H1 (cell line): Measurements from ENCODE around the gene JMJD8. TPM values are rescaled to one million over a fixed set of nuclear protein-coding genes. Genes with fewer than 3 reads are reported as not detected.
A peak's percentile ranks its signal among the peaks of the same experiment; 100 is the strongest.

Experiments
- CEBPB ChIP-seq: IDR thresholded peaks from 2 replicates; pipeline ENCODE4 v1.6.1; 2012; ENCODE audit warnings: low read depth, low read length
- CTBP2 ChIP-seq: IDR thresholded peaks from 2 replicates; pipeline ENCODE4 v1.7.0; 2011; ENCODE audit warnings: borderline replicate concordance, mild to moderate bottlenecking, moderate library complexity, mixed read lengths, low read length; ENCODE audit not compliant: insufficient read depth, insufficient read length
- EGR1 ChIP-seq: IDR thresholded peaks from 2 replicates; pipeline ENCODE4 v1.6.1; 2011; ENCODE audit warnings: low read depth, low read length, borderline replicate concordance
- EZH2 ChIP-seq: fragments of 200-600 bp; sonication (generic); IDR thresholded peaks from 2 replicates; pipeline ENCODE4 v1.7.1; 2012; ENCODE audit warnings: low read depth, mild to moderate bottlenecking, moderate library complexity, low read length, inconsistent platforms; ENCODE audit not compliant: severe bottlenecking
- KDM5A ChIP-seq: fragments of 200-600 bp; IDR thresholded peaks from 2 replicates; pipeline ENCODE4 v1.7.1; 2012; ENCODE audit warnings: mild to moderate bottlenecking, low read length, inconsistent platforms, mixed read lengths
- RAD21 ChIP-seq, 2 experiments: IDR thresholded peaks in 1 of 2; conservative IDR thresholded peaks in 1 of 2; 2 replicates each; pipeline ENCODE4 v1.6.1; 2011; ENCODE audit warnings: low read depth in 2 of 2, low read length in 2 of 2, improper control_type of control experiment in 1 of 2, inconsistent platforms in 1 of 2, mild to moderate bottlenecking in 1 of 2, moderate library complexity in 1 of 2
- SP4 ChIP-seq: IDR thresholded peaks from 2 replicates; pipeline ENCODE4 v1.6.1; 2012; ENCODE audit warnings: low read length, inconsistent platforms
- TAF1 ChIP-seq: IDR thresholded peaks from 2 replicates; pipeline ENCODE4 v1.6.1; 2011; ENCODE audit warnings: mild to moderate bottlenecking, low read depth, low read length
- TCF12 ChIP-seq: IDR thresholded peaks from 2 replicates; pipeline ENCODE4 v1.6.1; 2011; ENCODE audit warnings: low read depth, mild to moderate bottlenecking, low read length
- polyA plus RNA-seq, 7 experiments: library from polyadenylated mRNA; depleted of rRNA in 3 of 7; stranded (reverse) in 5 of 7; unstranded in 2 of 7; fragments of >200 nt in 5 of 7; fragments of 200-250 nt in 2 of 7; gene quantifications; 1 replicate in 5 of 7; 2 replicates in 1 of 7; 4 replicates in 1 of 7; pipeline versions ENCODE4 v1.2.1 to v1.2.3, GENCODE V29; 2011 to 2013; ENCODE audit warnings: missing spikeins in 2 of 7, mixed read lengths in 2 of 7
- total RNA-seq: library from RNA; stranded (reverse); fragmentation: NEBNext Ultra II Directional; extraction: Animal tissue kit (Norgen Biotek cat#: 25700); gene quantifications from 2 replicates; pipeline ENCODE4 v1.2.1, GENCODE V29; 2021
- TF ChIP-seq, protein P1 (sequence below): fragments of 300-600 bp; sonication (generic); IDR thresholded peaks from 2 replicates; pipeline ENCODE4 v1.7.1; 2012; ENCODE audit warnings: low read length, moderate library complexity, mild to moderate bottlenecking, inconsistent platforms; ENCODE audit not compliant: insufficient replicate concordance

The JMJD8 gene
- total and polyA plus RNA-seq, 2 of the 8 experiments (the other 6 are each of a cell fraction or from before 2014, with no cell fraction given), result 46.4 to 87.4 TPM

DNA sequence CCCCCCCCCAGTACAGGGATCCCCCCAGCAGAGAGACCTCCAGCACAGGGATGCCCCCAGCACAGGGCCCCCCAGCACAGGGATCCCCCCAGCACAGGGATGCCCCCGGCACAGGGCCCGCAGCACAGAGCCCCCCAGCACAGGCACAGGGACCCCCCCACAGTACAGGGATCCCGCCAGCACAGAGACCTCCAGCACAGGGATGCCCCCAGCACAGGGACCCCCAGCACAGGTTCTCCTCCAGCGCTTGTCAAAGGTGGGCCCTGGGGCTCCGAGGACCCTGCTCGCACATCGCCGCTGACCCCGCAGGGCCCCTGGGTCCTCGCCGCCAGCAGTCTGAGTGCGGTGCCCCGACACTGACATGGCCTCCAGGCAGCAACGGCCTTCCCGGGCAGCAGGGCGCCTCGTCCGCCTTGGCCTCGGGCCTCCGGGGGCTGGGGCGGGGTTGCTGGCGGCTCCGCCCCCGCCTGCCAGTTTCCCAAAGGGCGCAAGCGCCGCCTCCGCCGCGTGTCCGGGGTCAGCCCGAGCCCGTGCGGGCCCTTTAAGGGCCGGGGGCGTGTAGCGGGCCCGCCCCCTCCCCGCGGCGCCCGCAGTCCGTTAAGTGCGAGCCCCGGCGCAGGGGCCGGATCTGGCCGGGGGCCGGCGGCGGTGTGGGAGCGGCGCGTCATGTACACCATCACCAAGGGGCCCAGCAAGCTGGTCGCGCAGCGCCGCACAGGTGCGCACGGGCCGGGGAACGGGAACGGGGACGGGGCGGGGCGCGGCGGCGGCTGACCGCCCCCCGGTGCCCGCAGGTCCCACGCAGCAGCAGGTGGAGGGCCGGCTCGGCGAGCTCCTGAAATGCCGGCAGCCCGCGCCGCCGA is 42.6 kb downstream of the JMJD8 start, which contains the start of gene MCRIP2 (continued):
- TF ChIP-seq, protein P1, sequence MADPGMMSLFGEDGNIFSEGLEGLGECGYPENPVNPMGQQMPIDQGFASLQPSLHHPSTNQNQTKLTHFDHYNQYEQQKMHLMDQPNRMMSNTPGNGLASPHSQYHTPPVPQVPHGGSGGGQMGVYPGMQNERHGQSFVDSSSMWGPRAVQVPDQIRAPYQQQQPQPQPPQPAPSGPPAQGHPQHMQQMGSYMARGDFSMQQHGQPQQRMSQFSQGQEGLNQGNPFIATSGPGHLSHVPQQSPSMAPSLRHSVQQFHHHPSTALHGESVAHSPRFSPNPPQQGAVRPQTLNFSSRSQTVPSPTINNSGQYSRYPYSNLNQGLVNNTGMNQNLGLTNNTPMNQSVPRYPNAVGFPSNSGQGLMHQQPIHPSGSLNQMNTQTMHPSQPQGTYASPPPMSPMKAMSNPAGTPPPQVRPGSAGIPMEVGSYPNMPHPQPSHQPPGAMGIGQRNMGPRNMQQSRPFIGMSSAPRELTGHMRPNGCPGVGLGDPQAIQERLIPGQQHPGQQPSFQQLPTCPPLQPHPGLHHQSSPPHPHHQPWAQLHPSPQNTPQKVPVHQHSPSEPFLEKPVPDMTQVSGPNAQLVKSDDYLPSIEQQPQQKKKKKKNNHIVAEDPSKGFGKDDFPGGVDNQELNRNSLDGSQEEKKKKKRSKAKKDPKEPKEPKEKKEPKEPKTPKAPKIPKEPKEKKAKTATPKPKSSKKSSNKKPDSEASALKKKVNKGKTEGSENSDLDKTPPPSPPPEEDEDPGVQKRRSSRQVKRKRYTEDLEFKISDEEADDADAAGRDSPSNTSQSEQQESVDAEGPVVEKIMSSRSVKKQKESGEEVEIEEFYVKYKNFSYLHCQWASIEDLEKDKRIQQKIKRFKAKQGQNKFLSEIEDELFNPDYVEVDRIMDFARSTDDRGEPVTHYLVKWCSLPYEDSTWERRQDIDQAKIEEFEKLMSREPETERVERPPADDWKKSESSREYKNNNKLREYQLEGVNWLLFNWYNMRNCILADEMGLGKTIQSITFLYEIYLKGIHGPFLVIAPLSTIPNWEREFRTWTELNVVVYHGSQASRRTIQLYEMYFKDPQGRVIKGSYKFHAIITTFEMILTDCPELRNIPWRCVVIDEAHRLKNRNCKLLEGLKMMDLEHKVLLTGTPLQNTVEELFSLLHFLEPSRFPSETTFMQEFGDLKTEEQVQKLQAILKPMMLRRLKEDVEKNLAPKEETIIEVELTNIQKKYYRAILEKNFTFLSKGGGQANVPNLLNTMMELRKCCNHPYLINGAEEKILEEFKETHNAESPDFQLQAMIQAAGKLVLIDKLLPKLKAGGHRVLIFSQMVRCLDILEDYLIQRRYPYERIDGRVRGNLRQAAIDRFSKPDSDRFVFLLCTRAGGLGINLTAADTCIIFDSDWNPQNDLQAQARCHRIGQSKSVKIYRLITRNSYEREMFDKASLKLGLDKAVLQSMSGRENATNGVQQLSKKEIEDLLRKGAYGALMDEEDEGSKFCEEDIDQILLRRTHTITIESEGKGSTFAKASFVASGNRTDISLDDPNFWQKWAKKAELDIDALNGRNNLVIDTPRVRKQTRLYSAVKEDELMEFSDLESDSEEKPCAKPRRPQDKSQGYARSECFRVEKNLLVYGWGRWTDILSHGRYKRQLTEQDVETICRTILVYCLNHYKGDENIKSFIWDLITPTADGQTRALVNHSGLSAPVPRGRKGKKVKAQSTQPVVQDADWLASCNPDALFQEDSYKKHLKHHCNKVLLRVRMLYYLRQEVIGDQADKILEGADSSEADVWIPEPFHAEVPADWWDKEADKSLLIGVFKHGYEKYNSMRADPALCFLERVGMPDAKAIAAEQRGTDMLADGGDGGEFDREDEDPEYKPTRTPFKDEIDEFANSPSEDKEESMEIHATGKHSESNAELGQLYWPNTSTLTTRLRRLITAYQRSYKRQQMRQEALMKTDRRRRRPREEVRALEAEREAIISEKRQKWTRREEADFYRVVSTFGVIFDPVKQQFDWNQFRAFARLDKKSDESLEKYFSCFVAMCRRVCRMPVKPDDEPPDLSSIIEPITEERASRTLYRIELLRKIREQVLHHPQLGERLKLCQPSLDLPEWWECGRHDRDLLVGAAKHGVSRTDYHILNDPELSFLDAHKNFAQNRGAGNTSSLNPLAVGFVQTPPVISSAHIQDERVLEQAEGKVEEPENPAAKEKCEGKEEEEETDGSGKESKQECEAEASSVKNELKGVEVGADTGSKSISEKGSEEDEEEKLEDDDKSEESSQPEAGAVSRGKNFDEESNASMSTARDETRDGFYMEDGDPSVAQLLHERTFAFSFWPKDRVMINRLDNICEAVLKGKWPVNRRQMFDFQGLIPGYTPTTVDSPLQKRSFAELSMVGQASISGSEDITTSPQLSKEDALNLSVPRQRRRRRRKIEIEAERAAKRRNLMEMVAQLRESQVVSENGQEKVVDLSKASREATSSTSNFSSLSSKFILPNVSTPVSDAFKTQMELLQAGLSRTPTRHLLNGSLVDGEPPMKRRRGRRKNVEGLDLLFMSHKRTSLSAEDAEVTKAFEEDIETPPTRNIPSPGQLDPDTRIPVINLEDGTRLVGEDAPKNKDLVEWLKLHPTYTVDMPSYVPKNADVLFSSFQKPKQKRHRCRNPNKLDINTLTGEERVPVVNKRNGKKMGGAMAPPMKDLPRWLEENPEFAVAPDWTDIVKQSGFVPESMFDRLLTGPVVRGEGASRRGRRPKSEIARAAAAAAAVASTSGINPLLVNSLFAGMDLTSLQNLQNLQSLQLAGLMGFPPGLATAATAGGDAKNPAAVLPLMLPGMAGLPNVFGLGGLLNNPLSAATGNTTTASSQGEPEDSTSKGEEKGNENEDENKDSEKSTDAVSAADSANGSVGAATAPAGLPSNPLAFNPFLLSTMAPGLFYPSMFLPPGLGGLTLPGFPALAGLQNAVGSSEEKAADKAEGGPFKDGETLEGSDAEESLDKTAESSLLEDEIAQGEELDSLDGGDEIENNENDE, result no peak
- TF ChIP-seq EGR1 (peak; percentile 92; the same call in 1 of the 2 replicates), KDM5A (no peak), CEBPB (no peak), TCF12 (no peak), EZH2 (no peak), TAF1 (no peak), RAD21 (IDR thresholded peaks at IDR 0.05 in 1 of 2, conservative IDR thresholded peaks at IDR 0.05 in 1 of 2; ENCODE audit: low read depth in 2 of 2, low read length in 2 of 2) (no peak), SP4 (no peak), CTBP2 (peak; percentile 21)
